HEK293 (cell line): ENCODE data around the gene IFNG.

ENCODE experiments used
- CTCF ChIA-PET: fragments of 350-600 bp; formaldehyde crosslinking; extraction: SDS; loops from one replicate; lab custom pipeline; 2021; ENCODE audit warnings: antibody characterized with exemption; lab: Yijun Ruan, JAX
- POLR2A ChIA-PET: fragments of 300-600 bp; formaldehyde crosslinking; extraction: SDS; loops from one replicate; lab custom pipeline; 2020; ENCODE audit warnings: antibody characterized with exemption, inconsistent platforms; lab: Yijun Ruan, JAX
- H3K27ac ChIP-seq: fragments of 200-500 bp; sonication (Bioruptor generic); 2 replicates; pipeline ENCODE4 v1.5.1; 2014; ENCODE audit warnings: low read depth, low read length, control low read depth, inconsistent platforms; ENCODE audit errors: extremely low read depth
- H3K36me3 ChIP-seq, 2 experiments: fragments of 200-500 bp in 1 of 2; sonication (Bioruptor generic) in 1 of 2; 1 replicate in 1 of 2; 2 replicates in 1 of 2; pipeline ENCODE4 v1.5.1; 2014 to 2017; ENCODE audit warnings: inconsistent platforms in 2 of 2, low read length in 2 of 2; ENCODE audit not compliant: control insufficient read depth in 2 of 2, insufficient read depth in 1 of 2
- H3K4me1 ChIP-seq: fragments of 200-500 bp; sonication (Bioruptor generic); 2 replicates; pipeline ENCODE4 v1.5.1; 2014; ENCODE audit warnings: mild to moderate bottlenecking, low read length, inconsistent platforms; ENCODE audit not compliant: control insufficient read depth, insufficient read depth
- H3K4me3 ChIP-seq: 2 replicates; pipeline ENCODE4 v1.5.1; 2011; ENCODE audit warnings: low read depth, mild to moderate bottlenecking, control low read depth, low read length, moderate library complexity
- H3K9me3 ChIP-seq: fragments of 200-500 bp; sonication (Bioruptor generic); 2 replicates; pipeline ENCODE4 v1.5.1; 2014; ENCODE audit warnings: low read depth, low read length, inconsistent platforms; ENCODE audit not compliant: control insufficient read depth, insufficient read depth
- AEBP2 ChIP-seq: fragments of 450-650 bp; formaldehyde crosslinking; IDR thresholded peaks from 2 replicates; pipeline ENCODE4 v1.5.1; 2016; ENCODE audit warnings: missing biosample characterization, missing genetic modification characterization, borderline replicate concordance
- CTCF ChIP-seq: fragments of 450-650 bp; formaldehyde crosslinking; IDR thresholded peaks from 2 replicates; pipeline ENCODE4 v1.5.1; 2016; ENCODE audit warnings: missing biosample characterization, missing genetic modification characterization
- MEIS1 ChIP-seq: sonication (generic); formaldehyde crosslinking; IDR thresholded peaks from 2 replicates; pipeline ENCODE4 v1.8.1; 2022; ENCODE audit warnings: missing genetic modification reagents, mild to moderate bottlenecking, borderline replicate concordance
- OSR2 ChIP-seq: fragments of 450-650 bp; formaldehyde crosslinking; IDR thresholded peaks from 2 replicates; pipeline ENCODE4 v1.5.1; 2016; ENCODE audit warnings: missing biosample characterization, missing genetic modification characterization
- OVOL3 ChIP-seq: fragments of 450-650 bp; formaldehyde crosslinking; IDR thresholded peaks from 2 replicates; pipeline ENCODE4 v1.5.1; 2016; ENCODE audit warnings: missing biosample characterization, missing genetic modification characterization
- PRDM10 ChIP-seq: fragments of 450-650 bp; formaldehyde crosslinking; IDR thresholded peaks from 2 replicates; pipeline ENCODE4 v1.5.1; 2016; ENCODE audit warnings: missing biosample characterization, missing genetic modification characterization
- RBAK ChIP-seq: fragments of 450-650 bp; formaldehyde crosslinking; IDR thresholded peaks from 2 replicates; pipeline ENCODE4 v1.5.1; 2016; ENCODE audit warnings: missing biosample characterization, missing genetic modification characterization
- TCF7L2 ChIP-seq: IDR thresholded peaks from 2 replicates; pipeline ENCODE4 v1.6.1; 2011; ENCODE audit warnings: low read depth, mild to moderate bottlenecking, inconsistent platforms, low read length, moderate library complexity, borderline replicate concordance
- TSHZ1 ChIP-seq: fragments of 450-650 bp; formaldehyde crosslinking; IDR thresholded peaks from 2 replicates; pipeline ENCODE4 v1.5.1; 2016; ENCODE audit warnings: missing biosample characterization, missing genetic modification characterization, borderline replicate concordance
- ZFP3 ChIP-seq: fragments of 450-650 bp; formaldehyde crosslinking; IDR thresholded peaks from 2 replicates; pipeline ENCODE4 v1.5.1; 2016; ENCODE audit warnings: low read depth, missing biosample characterization, missing genetic modification characterization
- ZNF121 ChIP-seq: fragments of 450-650 bp; formaldehyde crosslinking; IDR thresholded peaks from 2 replicates; pipeline ENCODE4 v1.5.1; 2016; ENCODE audit warnings: missing biosample characterization, missing genetic modification characterization
- ZNF16 ChIP-seq: fragments of 450-650 bp; formaldehyde crosslinking; IDR thresholded peaks from 2 replicates; pipeline ENCODE4 v1.5.1; 2016; ENCODE audit warnings: low read depth, missing biosample characterization, missing genetic modification characterization
- ZNF184 ChIP-seq: fragments of 450-650 bp; IDR thresholded peaks from 2 replicates; pipeline ENCODE4 v1.5.1; 2018; ENCODE audit warnings: missing biosample characterization, mild to moderate bottlenecking, missing genetic modification characterization
- ZNF19 ChIP-seq: fragments of 450-650 bp; formaldehyde crosslinking; IDR thresholded peaks from 2 replicates; pipeline ENCODE4; 2016; ENCODE audit warnings: missing biosample characterization, missing genetic modification characterization, low read depth
- ZNF266 ChIP-seq: fragments of 450-650 bp; formaldehyde crosslinking; IDR thresholded peaks from 2 replicates; pipeline ENCODE4 v1.5.1; 2016; ENCODE audit warnings: missing biosample characterization, missing genetic modification characterization, low read depth
- ZNF292 ChIP-seq: fragments of 450-650 bp; formaldehyde crosslinking; IDR thresholded peaks from 2 replicates; pipeline ENCODE4 v1.5.1; 2016; ENCODE audit warnings: low read depth, missing biosample characterization, missing genetic modification characterization, borderline replicate concordance
- ZNF324 ChIP-seq: fragments of 450-650 bp; formaldehyde crosslinking; IDR thresholded peaks from 2 replicates; pipeline ENCODE4 v1.5.1; 2016; ENCODE audit warnings: missing biosample characterization, missing genetic modification characterization
- ZNF514 ChIP-seq: fragments of 450-650 bp; formaldehyde crosslinking; IDR thresholded peaks from 2 replicates; pipeline ENCODE4 v1.5.1; 2016; ENCODE audit warnings: missing biosample characterization, missing genetic modification characterization
- ZNF560 ChIP-seq: fragments of 450-650 bp; formaldehyde crosslinking; IDR thresholded peaks from 2 replicates; pipeline ENCODE4 v1.5.1; 2017; ENCODE audit warnings: missing biosample characterization, missing genetic modification characterization, borderline replicate concordance
- ZNF776 ChIP-seq: fragments of 450-650 bp; formaldehyde crosslinking; IDR thresholded peaks from 2 replicates; pipeline ENCODE4 v1.5.0; 2017; ENCODE audit warnings: missing biosample characterization, missing genetic modification characterization, borderline replicate concordance
- ZNF830 ChIP-seq: fragments of 450-650 bp; IDR thresholded peaks from 2 replicates; pipeline ENCODE4 v1.5.0; 2018; ENCODE audit warnings: missing biosample characterization, missing genetic modification characterization, low read depth, mild to moderate bottlenecking, moderate library complexity
- ZSCAN5A ChIP-seq: fragments of 450-650 bp; formaldehyde crosslinking; IDR thresholded peaks from 2 replicates; pipeline ENCODE4 v1.5.1; 2016; ENCODE audit warnings: missing biosample characterization, missing genetic modification characterization

The IFNG gene

GRCh38 chr12:68118096-68118755, 41.3 kb downstream of the IFNG start:
- POLR2A ChIA-PET = no interaction called here

GRCh38 chr12:68117661-68118060, 41.9 kb downstream of the IFNG start:
- no peak overlapping the region for H3K27ac ChIP-seq
- H3K4me3 ChIP-seq = no peak overlapping the region
- H3K9me3 ChIP-seq = no peaks in the 10 kb centered on the region
- no peaks in the 10 kb centered on the region for H3K36me3 ChIP-seq
- H3K4me1 ChIP-seq = 0 out of 2 replicates have a peak, but pooled peaks cover 2% of the 10 kb centered on the region
- ChIA-PET POLR2A (no interaction called here), CTCF (no interaction called here)
- TF ChIP-seq ZNF292 (tag by site-specific recombination) (no peak), PRDM10 (tag by site-specific recombination) (no peak), ZSCAN5A (tag by site-specific recombination) (no peak), ZFP3 (tag by site-specific recombination) (no peak), ZNF830 (tag by site-specific recombination) (no peak), TCF7L2 (no peak), OSR2 (tag by site-specific recombination) (no peak), ZNF324 (tag by site-specific recombination) (no peak), ZNF16 (tag by site-specific recombination) (no peak), ZNF184 (tag by site-specific recombination) (no peak), ZNF514 (tag by site-specific recombination) (no peak), ZNF19 (tag by site-specific recombination) (no peak), AEBP2 (no peak), TSHZ1 (tag by site-specific recombination) (no peak), ZNF266 (tag by site-specific recombination) (no peak), ZNF121 (tag by site-specific recombination) (no peak)

More at GRCh38 chr12:68118096-68118755, 41.3 kb downstream of the IFNG start:
- Histone ChIP-seq H3K4me1 (0 out of 2 replicates have a peak, but pooled peaks cover 2% of the 10 kb centered on the region), H3K27ac (no peak overlapping the region), H3K36me3 (no peaks in the 10 kb centered on the region), H3K9me3 (no peaks in the 10 kb centered on the region), H3K4me3 (no peak overlapping the region)
- CTCF ChIA-PET = interaction anchor here (0.8 kb wide), 1 partner anchor 578 kb away, joined by 3 read pairs; no protein-coding TSS in a partner anchor
- TF ChIP-seq ZNF560 (tag by site-specific recombination) (no peak), OVOL3 (tag by site-specific recombination) (no peak), ZNF776 (tag by site-specific recombination) (no peak), CTCF (no peak), RBAK (tag by site-specific recombination) (no peak), MEIS1 (CRISPR knock-in tag) (no peak)
